Muscle of leg (tissue), 11 donors: ENCODE data around the gene IRX2. TPM values are rescaled to one million over a fixed set of nuclear protein-coding genes. Genes with fewer than 3 reads are reported as not detected.

Source experiments
- DNase-seq: peaks from one replicate; pipeline ENCODE4 v3.0.0; 2013
- H3K27ac ChIP-seq: one replicate; pipeline ENCODE4 v1.5.1; 2013; ENCODE audit warnings: mild to moderate bottlenecking, low read length, control low read depth
- H3K27me3 ChIP-seq: one replicate; pipeline ENCODE4 v1.6.1; 2013; ENCODE audit warnings: low read length; ENCODE audit not compliant: control insufficient read depth, insufficient read depth
- H3K36me3 ChIP-seq: one replicate; pipeline ENCODE4 v1.6.1; 2013; ENCODE audit warnings: low read length; ENCODE audit not compliant: control insufficient read depth, insufficient read depth
- H3K4me1 ChIP-seq: one replicate; pipeline ENCODE4 v1.6.1; 2013; ENCODE audit warnings: low read length; ENCODE audit not compliant: control insufficient read depth, insufficient read depth
- H3K4me3 ChIP-seq: one replicate; pipeline ENCODE4 v1.5.1; 2013; ENCODE audit warnings: low read length, control low read depth
- H3K9me3 ChIP-seq: replicated peaks from 2 replicates; pipeline ENCODE4 v1.6.1; 2013; ENCODE audit warnings: low read depth, low read length; ENCODE audit not compliant: control insufficient read depth
- WGBS: methylation state at CpG from one replicate; pipeline ENCODE4 v1.1.5; 2013; ENCODE audit warnings: missing lambda C conversion rate; ENCODE audit not compliant: insufficient coverage; 5-methylcytosine and 5-hydroxymethylcytosine counted together
- polyA plus RNA-seq, 8 donors: library from polyadenylated mRNA; unstranded; fragments of 120-200 nt; gene quantifications; one replicate each; pipeline versions ENCODE4 v1.2.1 to v1.2.3, GENCODE V29; 2013; ENCODE audit warnings: inconsistent platforms in 1 of 8, low replicate concordance in 1 of 8; ENCODE audit not compliant: insufficient read length in 8 of 8, insufficient read depth in 1 of 8
- total RNA-seq: library from RNA; stranded (reverse); fragments of 120-200 nt; gene quantifications from one replicate; pipeline ENCODE4 v1.2.4, GENCODE V29; 2013

Gene IRX2
- total and polyA plus RNA-seq, 9 donors: 0.07 to 10.9 (median 0.18) TPM; not detected in 1

DNA sequence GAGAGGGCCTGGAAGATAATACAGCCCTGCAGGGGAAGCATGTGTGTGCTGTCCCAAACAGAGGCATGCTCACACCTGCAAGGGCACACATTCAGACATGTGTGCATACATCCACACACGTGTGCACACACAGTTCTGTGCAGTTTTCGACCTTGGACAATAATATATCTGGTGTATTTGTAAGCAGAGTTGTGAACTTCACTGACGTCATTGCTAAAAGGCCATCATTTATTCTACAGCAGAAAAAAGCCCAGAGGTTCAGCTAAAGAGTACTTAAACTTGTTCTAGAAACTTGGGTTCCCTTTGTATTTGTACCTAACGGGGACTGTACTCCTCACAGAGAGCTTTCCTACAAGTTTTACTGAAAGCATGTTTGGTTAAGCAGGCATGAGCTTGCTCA, 19.5 kb downstream of the IRX2 start:
- no peak overlapping the region for H3K4me3 ChIP-seq
- H3K27me3 ChIP-seq: peaks cover 65% of the 10 kb centered on the region
- H3K9me3 ChIP-seq: no peaks in the 10 kb centered on the region
- H3K4me1 ChIP-seq: no peaks in the 10 kb centered on the region
- no peaks in the 10 kb centered on the region for H3K36me3 ChIP-seq
- no peak overlapping the region for H3K27ac ChIP-seq
- no peak for DNase-seq
- WGBS: 75% methylated on average over 1 of the region's 4 CpGs

DNA sequence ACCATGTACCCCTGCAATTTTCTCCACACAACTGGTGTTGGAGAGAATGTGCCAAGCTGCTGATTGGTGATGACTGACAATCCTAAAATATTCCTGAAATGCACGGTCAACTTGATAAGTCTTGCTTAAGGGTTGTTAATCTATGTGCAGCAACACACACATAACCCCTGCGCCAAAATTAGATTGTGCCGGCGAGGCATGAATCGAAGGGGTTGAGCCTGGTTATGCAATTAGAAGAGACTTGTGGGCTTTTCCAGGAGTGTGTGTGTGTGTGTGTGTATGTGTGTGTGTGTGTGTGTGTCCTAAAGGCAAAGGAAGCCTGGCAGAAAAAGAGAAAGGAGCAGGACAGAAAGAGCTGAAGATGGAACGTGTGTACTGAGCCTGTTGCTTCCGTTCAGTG, 22.3 kb downstream of the IRX2 start:
- no peaks in the 10 kb centered on the region for H3K9me3 ChIP-seq
- H3K4me3 ChIP-seq: no peak overlapping the region
- no peaks in the 10 kb centered on the region for H3K36me3 ChIP-seq
- peaks cover 72% of the 10 kb centered on the region for H3K27me3 ChIP-seq
- DNase-seq: no peak
- H3K4me1 ChIP-seq: no peaks in the 10 kb centered on the region
- H3K27ac ChIP-seq: no peak overlapping the region
- 36% methylated on average over 2 of the region's 7 CpGs for WGBS

GRCh38 chr5:2727550-2727949, 23.9 kb downstream of the IRX2 start:
- no peaks in the 10 kb centered on the region for H3K4me1 ChIP-seq
- no peaks in the 10 kb centered on the region for H3K9me3 ChIP-seq
- H3K4me3 ChIP-seq: no peak overlapping the region
- no peak overlapping the region for H3K27ac ChIP-seq
- H3K36me3 ChIP-seq: no peaks in the 10 kb centered on the region
- H3K27me3 ChIP-seq: peaks cover 67% of the 10 kb centered on the region
- no peak for DNase-seq
- 29% methylated on average over 11 of the region's 19 CpGs for WGBS

DNA sequence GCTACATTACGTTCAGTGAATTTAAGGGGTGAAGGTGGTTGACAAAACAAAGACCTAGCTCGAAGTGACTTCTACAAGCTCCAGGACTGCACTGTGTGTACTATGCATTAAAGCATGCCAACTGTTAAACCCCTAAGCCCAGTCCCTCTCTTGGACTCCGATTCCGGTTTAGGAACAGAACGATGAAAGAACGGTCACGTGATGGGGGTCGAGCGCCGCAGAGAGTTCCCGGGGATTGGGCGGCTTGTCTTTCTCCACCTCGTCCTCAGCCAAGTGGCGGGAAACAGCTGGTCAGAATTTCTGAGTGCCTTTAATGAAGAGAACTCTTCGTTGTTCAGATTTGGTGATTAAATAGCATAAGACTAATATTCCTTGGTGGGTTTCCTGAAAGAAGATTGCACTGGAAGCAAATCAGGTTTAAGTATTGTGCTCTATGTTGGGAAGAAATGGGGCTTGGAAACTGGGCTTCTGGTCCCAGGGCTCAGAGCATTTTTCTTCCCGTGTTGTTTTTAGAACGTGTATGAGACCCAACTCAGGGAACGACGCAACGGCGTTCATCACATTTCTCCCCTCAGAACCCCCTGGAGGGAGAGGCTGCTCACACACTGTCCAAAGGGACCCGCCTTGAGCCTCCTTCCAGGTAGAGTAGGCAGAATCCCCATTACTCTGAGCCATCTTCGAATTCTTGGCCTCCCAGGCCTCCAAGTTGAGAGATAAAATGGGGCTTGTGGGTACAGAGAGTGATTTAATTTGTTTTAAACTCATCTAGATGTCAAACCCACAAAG, 25.3 kb downstream of the IRX2 start:
- no peaks in the 10 kb centered on the region for H3K9me3 ChIP-seq
- H3K27me3 ChIP-seq: peaks cover 62% of the 10 kb centered on the region
- H3K36me3 ChIP-seq: no peaks in the 10 kb centered on the region
- WGBS: 91% methylated on average over 16 of the region's 23 CpGs
- H3K4me3 ChIP-seq: no peak overlapping the region
- no peak for DNase-seq
- H3K27ac ChIP-seq: no peak overlapping the region
- no peaks in the 10 kb centered on the region for H3K4me1 ChIP-seq

- Histone ChIP-seq H3K27ac (no peak overlapping the region), H3K9me3 (no peaks in the 10 kb centered on the region), H3K4me1 (no peaks in the 10 kb centered on the region), H3K36me3 (no peaks in the 10 kb centered on the region), H3K4me3 (no peak overlapping the region), H3K27me3 (peaks cover 50% of the 10 kb centered on the region)
- WGBS: 95% methylated on average over 3 of the region's 5 CpGs
- no peak for DNase-seq
Measured at GRCh38 chr5:2724831-2725230, 26.6 kb downstream of the IRX2 start.

GRCh38 chr5:2724031-2724581, 27.4 kb downstream of the IRX2 start:
- Histone ChIP-seq H3K9me3 (no peaks in the 10 kb centered on the region), H3K4me1 (no peaks in the 10 kb centered on the region), H3K4me3 (no peak overlapping the region), H3K27me3 (peaks cover 45% of the 10 kb centered on the region), H3K36me3 (no peaks in the 10 kb centered on the region), H3K27ac (no peak overlapping the region)
- WGBS: 72% methylated on average over 5 of the region's 12 CpGs
- DNase-seq: no peak

DNA sequence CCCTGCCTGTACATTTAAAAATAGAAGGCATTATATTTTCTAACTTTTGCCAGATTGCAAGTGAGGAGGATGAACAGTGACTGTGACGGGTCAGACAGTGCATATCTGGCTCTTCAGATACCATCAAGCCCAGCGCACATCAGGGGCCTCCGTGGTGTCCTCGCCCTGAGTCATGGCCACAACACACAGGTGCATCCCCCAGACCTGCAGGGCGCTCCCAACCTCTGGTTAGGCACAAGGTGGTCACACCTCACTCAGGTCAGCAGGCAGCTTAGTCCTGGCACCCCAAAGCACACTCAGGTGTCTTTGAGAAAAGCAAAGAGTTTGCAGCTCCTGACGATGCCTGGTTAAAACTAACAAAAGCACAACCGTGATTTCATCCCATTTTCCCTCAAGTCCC, 28.6 kb downstream of the IRX2 start:
- no peak overlapping the region for H3K4me3 ChIP-seq
- no peaks in the 10 kb centered on the region for H3K9me3 ChIP-seq
- no peak for DNase-seq
- H3K4me1 ChIP-seq: no peaks in the 10 kb centered on the region
- H3K36me3 ChIP-seq: no peaks in the 10 kb centered on the region
- H3K27ac ChIP-seq: no peak overlapping the region
- H3K27me3 ChIP-seq: peaks cover 36% of the 10 kb centered on the region
- 85% methylated on average over 7 of the region's 7 CpGs for WGBS

DNA sequence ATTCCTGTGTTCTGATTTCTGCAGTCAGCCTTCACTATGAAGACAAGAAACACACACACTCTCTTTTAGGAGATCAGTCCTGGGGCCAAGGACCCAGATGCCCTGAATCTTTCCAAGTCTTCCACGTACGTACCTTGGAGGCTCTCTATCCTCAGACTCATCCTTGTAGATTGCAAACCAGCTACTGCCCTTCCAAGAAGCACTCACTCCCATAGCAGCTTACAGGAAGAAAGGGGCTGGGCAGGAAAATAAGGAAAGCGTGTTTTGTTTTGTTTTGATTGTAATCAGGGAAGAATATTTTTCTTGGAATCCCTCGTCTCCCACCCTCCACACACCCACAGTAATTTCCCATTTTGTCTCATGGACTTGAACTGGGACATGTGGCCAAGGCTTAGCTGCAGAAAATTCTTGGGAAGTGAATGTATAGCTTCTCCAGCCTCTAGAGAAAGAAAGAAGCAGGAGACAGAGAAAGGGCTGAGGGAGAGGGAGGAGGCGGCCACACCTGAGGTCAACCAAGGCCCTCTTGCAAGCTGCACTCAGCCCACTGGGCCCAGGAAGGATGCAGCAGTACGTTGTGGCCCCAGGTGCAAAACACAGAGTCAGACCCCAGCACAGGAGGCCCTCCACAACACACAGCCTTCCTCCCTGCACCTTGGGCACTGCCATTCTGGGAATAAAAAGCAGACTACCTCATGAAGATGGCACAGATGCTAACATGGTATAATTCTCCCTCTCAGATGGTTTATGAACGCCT, 29.9 kb downstream of the IRX2 start:
- H3K27ac ChIP-seq: no peak overlapping the region
- no peaks in the 10 kb centered on the region for H3K36me3 ChIP-seq
- 71% methylated on average over 2 of the region's 7 CpGs for WGBS
- no peak overlapping the region for H3K4me3 ChIP-seq
- no peaks in the 10 kb centered on the region for H3K9me3 ChIP-seq
- peaks cover 27% of the 10 kb centered on the region for H3K27me3 ChIP-seq
- no peaks in the 10 kb centered on the region for H3K4me1 ChIP-seq
- no peak for DNase-seq

GRCh38 chr5:2719332-2719731, 32.1 kb downstream of the IRX2 start:
- peaks cover 12% of the 10 kb centered on the region for H3K27me3 ChIP-seq
- no peak for DNase-seq
- 100% methylated on average over 1 of the region's 6 CpGs for WGBS

DNA sequence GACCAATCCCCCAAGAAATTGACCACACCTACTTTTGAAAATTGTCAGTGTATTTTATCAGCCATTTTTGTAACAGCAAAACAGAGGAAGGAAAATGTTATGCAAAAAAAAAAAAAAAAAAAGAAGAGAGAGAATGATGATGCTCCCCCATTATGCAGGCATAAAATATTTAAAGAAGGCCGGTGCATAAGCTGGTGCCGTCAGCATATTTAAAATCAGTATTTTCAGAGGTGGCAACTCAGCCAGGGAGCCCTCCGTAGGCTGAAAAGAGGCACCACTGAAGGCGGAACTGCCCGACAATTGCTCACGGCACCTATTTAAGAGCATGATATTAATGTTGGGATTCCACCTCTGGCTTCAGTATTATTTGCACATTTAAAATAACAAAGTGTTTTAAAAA, 33.4 kb downstream of the IRX2 start:
- H3K27ac ChIP-seq: no peak overlapping the region
- no peak overlapping the region for H3K4me3 ChIP-seq
- WGBS: 58% methylated on average over 2 of the region's 6 CpGs
- no peaks in the 10 kb centered on the region for H3K9me3 ChIP-seq
- no peak for DNase-seq
- peaks cover 11% of the 10 kb centered on the region for H3K27me3 ChIP-seq
- H3K4me1 ChIP-seq: no peaks in the 10 kb centered on the region
- H3K36me3 ChIP-seq: no peaks in the 10 kb centered on the region

More at GRCh38 chr5:2719332-2719731, 32.1 kb downstream of the IRX2 start:
- Histone ChIP-seq H3K27ac (no peak overlapping the region), H3K4me1 (no peaks in the 10 kb centered on the region), H3K36me3 (no peaks in the 10 kb centered on the region), H3K4me3 (no peak overlapping the region), H3K9me3 (no peaks in the 10 kb centered on the region)
